ENCODE measurements around the gene MRPS5.

- TF ChIP-seq CTCF (IDR thresholded peaks at IDR 0.05; ENCODE audit: low read depth, low read length, missing input control) (no peak), JUND (IDR thresholded peaks at IDR 0.05) (no peak), SP1 (IDR thresholded peaks at IDR 0.05) (no peak)
Observed at GRCh38 chr2:95046371-95047112, 75.1 kb downstream of the MRPS5 start.
